Calu3 (cell line): Measurements from ENCODE around the gene NHLRC1. TPM values are rescaled to one million over a fixed set of nuclear protein-coding genes. Genes with fewer than 3 reads are reported as not detected.

ENCODE experiments used
- BruUV-seq: library from RNA; stranded (reverse); fragments of 400-500 nt; replicated peaks from 2 replicates; lab custom pipeline; 2021; lab: Mats Ljungman, UMichigan
- CTCF ChIA-PET: fragments of 300-600 bp; sonication (Branson Sonifier 250); formaldehyde crosslinking; loops from one replicate; lab custom pipeline; 2022; ENCODE audit warnings: antibody characterized with exemption; lab: Charles Lee
- DNase-seq: peaks from one replicate; pipeline ENCODE4 v3.0.0; 2022
- H3K27ac Mint-ChIP-seq: one replicate; pipeline ENCODE4 v1.8.0; 2022; ENCODE audit warnings: mixed read lengths; ENCODE audit not compliant: unreplicated experiment
- H3K27me3 Mint-ChIP-seq: one replicate; pipeline ENCODE4 v1.8.0; 2022; ENCODE audit warnings: mixed read lengths; ENCODE audit not compliant: unreplicated experiment
- H3K36me3 Mint-ChIP-seq: one replicate; pipeline ENCODE4 v1.8.0; 2022; ENCODE audit warnings: mild to moderate bottlenecking, moderate library complexity, mixed read lengths; ENCODE audit not compliant: insufficient read depth, unreplicated experiment
- H3K4me1 Mint-ChIP-seq: one replicate; pipeline ENCODE4 v1.8.0; 2022; ENCODE audit warnings: mild to moderate bottlenecking, low read depth, mixed read lengths; ENCODE audit not compliant: unreplicated experiment
- H3K4me3 Mint-ChIP-seq: one replicate; pipeline ENCODE4 v1.8.0; 2022; ENCODE audit warnings: mild to moderate bottlenecking, low read depth, moderate library complexity, mixed read lengths; ENCODE audit not compliant: unreplicated experiment
- H3K9me3 Mint-ChIP-seq: one replicate; pipeline ENCODE4 v1.8.0; 2022; ENCODE audit warnings: low read depth, mixed read lengths; ENCODE audit not compliant: unreplicated experiment
- intact Hi-C: fragments of 100-400 bp; cut with micrococcal nuclease; formaldehyde crosslinking; loops from one replicate; pipeline ENCODE4 v1.10.0; 2022; ENCODE audit not compliant: unreplicated experiment
- total RNA-seq: library from RNA; stranded (reverse); gene quantifications from 2 replicates; pipeline ENCODE4 v1.2.3, GENCODE V29; 2022
- TF ChIP-seq, protein P1 (sequence below): fragments of 200-600 bp; IDR thresholded peaks from one replicate; pipeline ENCODE4 v1.8.0; 2022; ENCODE audit warnings: antibody characterized with exemption; ENCODE audit not compliant: unreplicated experiment

The NHLRC1 gene
- total RNA-seq, 1 experiment from 2014 or later = 0.92 TPM

DNA sequence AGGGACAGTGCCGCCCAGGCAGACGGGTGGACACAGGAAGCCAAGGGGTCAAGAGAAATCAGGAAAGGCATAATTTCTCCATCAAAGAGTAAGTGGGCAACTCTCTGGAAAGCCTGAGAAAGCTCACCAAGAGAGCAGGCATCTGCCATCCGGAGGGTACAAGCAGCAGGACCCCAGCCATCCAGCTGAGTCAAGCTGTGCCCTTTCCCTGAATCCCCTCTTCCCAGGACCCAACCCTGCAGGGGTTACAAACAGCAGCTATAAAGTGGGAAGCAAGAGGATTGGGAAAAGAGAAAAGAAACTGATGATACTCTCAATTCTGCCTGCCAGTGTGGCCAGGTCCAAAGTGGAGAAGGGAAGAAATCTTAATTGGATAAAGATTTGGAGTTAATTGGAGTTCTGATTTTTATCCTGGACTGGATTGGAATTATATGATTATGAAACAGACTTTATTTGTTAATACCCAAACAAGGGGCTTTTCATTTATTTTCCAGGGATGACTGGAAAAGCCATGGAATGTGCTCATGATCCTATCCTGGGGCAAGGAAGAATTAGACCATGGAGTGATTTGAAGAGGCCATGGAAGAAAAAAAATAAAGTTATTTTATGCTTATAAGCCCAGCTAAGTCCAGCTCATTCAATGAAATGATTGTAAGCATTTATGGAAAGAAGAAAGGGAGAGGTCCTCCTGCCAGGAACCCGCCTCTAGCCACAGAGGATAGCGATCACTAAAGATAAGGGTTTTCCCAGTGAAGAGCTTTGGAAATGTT, 34.9 kb downstream of the NHLRC1 start:
- TF ChIP-seq, protein P1, sequence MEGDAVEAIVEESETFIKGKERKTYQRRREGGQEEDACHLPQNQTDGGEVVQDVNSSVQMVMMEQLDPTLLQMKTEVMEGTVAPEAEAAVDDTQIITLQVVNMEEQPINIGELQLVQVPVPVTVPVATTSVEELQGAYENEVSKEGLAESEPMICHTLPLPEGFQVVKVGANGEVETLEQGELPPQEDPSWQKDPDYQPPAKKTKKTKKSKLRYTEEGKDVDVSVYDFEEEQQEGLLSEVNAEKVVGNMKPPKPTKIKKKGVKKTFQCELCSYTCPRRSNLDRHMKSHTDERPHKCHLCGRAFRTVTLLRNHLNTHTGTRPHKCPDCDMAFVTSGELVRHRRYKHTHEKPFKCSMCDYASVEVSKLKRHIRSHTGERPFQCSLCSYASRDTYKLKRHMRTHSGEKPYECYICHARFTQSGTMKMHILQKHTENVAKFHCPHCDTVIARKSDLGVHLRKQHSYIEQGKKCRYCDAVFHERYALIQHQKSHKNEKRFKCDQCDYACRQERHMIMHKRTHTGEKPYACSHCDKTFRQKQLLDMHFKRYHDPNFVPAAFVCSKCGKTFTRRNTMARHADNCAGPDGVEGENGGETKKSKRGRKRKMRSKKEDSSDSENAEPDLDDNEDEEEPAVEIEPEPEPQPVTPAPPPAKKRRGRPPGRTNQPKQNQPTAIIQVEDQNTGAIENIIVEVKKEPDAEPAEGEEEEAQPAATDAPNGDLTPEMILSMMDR = no peak
- intact Hi-C loops = no loop called here

GRCh38 chr6:18081025-18081668, 41.3 kb downstream of the NHLRC1 start:
- H3K27me3 Mint-ChIP-seq = no peaks in the 10 kb centered on the region
- H3K36me3 Mint-ChIP-seq = no peaks in the 10 kb centered on the region
- H3K4me1 Mint-ChIP-seq = no peaks in the 10 kb centered on the region
- H3K9me3 Mint-ChIP-seq = peaks cover 3% of the 10 kb centered on the region
- DNase-seq = no peak
- TF ChIP-seq, protein P1 = no peak
- no peak overlapping the region for H3K27ac Mint-ChIP-seq
- H3K4me3 Mint-ChIP-seq = no peak overlapping the region
- CTCF ChIA-PET = no interaction called here
- BruUV-seq = no TSS peak
- intact Hi-C loops = no loop called here

More for the DNA sequence above, 34.9 kb downstream of the NHLRC1 start:
- no peaks in the 10 kb centered on the region for H3K4me1 Mint-ChIP-seq
- DNase-seq = no peak
- no peaks in the 10 kb centered on the region for H3K36me3 Mint-ChIP-seq
- no peak overlapping the region for H3K27ac Mint-ChIP-seq
- peaks cover 8% of the 10 kb centered on the region for H3K9me3 Mint-ChIP-seq
- no peaks in the 10 kb centered on the region for H3K27me3 Mint-ChIP-seq
- H3K4me3 Mint-ChIP-seq = no peak overlapping the region
- no TSS peak for BruUV-seq
- CTCF ChIA-PET = no interaction called here

- no peaks in the 10 kb centered on the region for H3K36me3 Mint-ChIP-seq
- H3K9me3 Mint-ChIP-seq = peaks cover 6% of the 10 kb centered on the region
- BruUV-seq = no TSS peak
- CTCF ChIA-PET = no interaction called here
- TF ChIP-seq, protein P1 = no peak
- H3K27ac Mint-ChIP-seq = no peak overlapping the region
- H3K4me3 Mint-ChIP-seq = no peak overlapping the region
- no peak for DNase-seq
- H3K27me3 Mint-ChIP-seq = no peaks in the 10 kb centered on the region
- no peaks in the 10 kb centered on the region for H3K4me1 Mint-ChIP-seq
- intact Hi-C loops = no loop called here
Observed at GRCh38 chr6:18080544-18080943, 41.9 kb downstream of the NHLRC1 start.

DNA sequence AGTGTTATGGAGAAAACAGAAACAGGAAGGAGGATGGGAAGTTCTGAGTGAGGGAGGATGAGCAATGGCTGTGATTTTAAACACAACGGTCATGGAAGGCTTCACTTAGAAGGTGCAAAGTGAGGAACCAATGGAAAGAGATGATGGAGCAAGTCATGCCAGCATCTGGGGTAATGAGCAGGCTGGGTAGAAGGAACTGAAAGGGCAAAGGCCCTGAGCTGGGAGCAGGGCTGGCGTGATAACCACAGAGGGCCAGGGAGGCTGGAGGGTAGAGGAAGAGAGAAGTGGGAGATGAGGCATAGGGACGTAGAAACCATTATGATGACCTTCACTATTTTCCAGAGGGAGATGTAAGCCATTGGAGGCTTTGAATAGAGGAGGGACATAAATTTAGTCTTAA, 43.6 kb downstream of the NHLRC1 start:
- no peaks in the 10 kb centered on the region for H3K36me3 Mint-ChIP-seq
- TF ChIP-seq, protein P1 = no peak
- peaks cover 6% of the 10 kb centered on the region for H3K9me3 Mint-ChIP-seq
- no peaks in the 10 kb centered on the region for H3K27me3 Mint-ChIP-seq
- H3K4me1 Mint-ChIP-seq = no peaks in the 10 kb centered on the region
- H3K4me3 Mint-ChIP-seq = no peak overlapping the region
- intact Hi-C loops = no loop called here
- CTCF ChIA-PET = no interaction called here
- H3K27ac Mint-ChIP-seq = no peak overlapping the region
- no TSS peak for BruUV-seq
- DNase-seq = no peak
